Retina (tissue), 1 donor: ENCODE results near the gene MEIS2.
A peak's percentile ranks its signal among the peaks of the same experiment; 100 is the strongest.

ENCODE experiments used
- DNase-seq: peaks from one replicate; pipeline ENCODE4 v3.0.0-alpha.2; 2016

Gene MEIS2

GRCh38 chr15:36958606-36959005, 141.7 kb downstream of the MEIS2 start:
- DNase-seq = no peak

- no peak for DNase-seq
These were observed 145.9 kb downstream of the MEIS2 start for GRCh38 chr15:36954486-36954885.

GRCh38 chr15:36953346-36953745, 147.0 kb downstream of the MEIS2 start:
- DNase-seq = no peak

GRCh38 chr15:36951731-36952247, 148.6 kb downstream of the MEIS2 start:
- peak; percentile 19 for DNase-seq

- no peak for DNase-seq
These were observed 150.0 kb downstream of the MEIS2 start for GRCh38 chr15:36950371-36950770.

GRCh38 chr15:36948982-36949381, 151.4 kb downstream of the MEIS2 start:
- no peak for DNase-seq

- DNase-seq = no peak
These were observed 153.2 kb downstream of the MEIS2 start for GRCh38 chr15:36947035-36947719.

GRCh38 chr15:36944442-36944841, 155.9 kb downstream of the MEIS2 start:
- DNase-seq = no peak

- no peak for DNase-seq
These were observed 156.6 kb downstream of the MEIS2 start for GRCh38 chr15:36943508-36944361.

- DNase-seq = no peak
These were observed 158.0 kb downstream of the MEIS2 start for GRCh38 chr15:36942248-36942827.

- no peak for DNase-seq
These were observed 158.6 kb downstream of the MEIS2 start for GRCh38 chr15:36941798-36942197.

GRCh38 chr15:36940636-36941260, 159.6 kb downstream of the MEIS2 start:
- DNase-seq = no peak

- no peak for DNase-seq
These were observed 160.1 kb downstream of the MEIS2 start for GRCh38 chr15:36940219-36940618.

GRCh38 chr15:36938764-36939163, 161.6 kb downstream of the MEIS2 start:
- no peak for DNase-seq

- DNase-seq = no peak
These were observed 162.2 kb downstream of the MEIS2 start for GRCh38 chr15:36938131-36938530.

GRCh38 chr15:36936613-36937012, 163.7 kb downstream of the MEIS2 start:
- DNase-seq = no peak

GRCh38 chr15:36933255-36933990, 166.9 kb downstream of the MEIS2 start:
- DNase-seq = no peak

- DNase-seq = no peak
These were observed 168.3 kb downstream of the MEIS2 start for GRCh38 chr15:36932070-36932469.

- no peak for DNase-seq
These were observed 168.9 kb downstream of the MEIS2 start for GRCh38 chr15:36931434-36931833.

- no peak for DNase-seq
These were observed 173.9 kb downstream of the MEIS2 start for GRCh38 chr15:36926427-36926825.

- no peak for DNase-seq
These were observed 174.5 kb downstream of the MEIS2 start for GRCh38 chr15:36925653-36926426.

- peak; percentile 38 for DNase-seq
These were observed 175.3 kb downstream of the MEIS2 start for GRCh38 chr15:36925049-36925448.
